Endothelial cell (in vitro differentiated cells): ENCODE measurements around the gene ARCN1. TPM values are rescaled to one million over a fixed set of nuclear protein-coding genes. Genes with fewer than 3 reads are reported as not detected.
"Not testable (repeated sequence)": the region's sequence is repeated elsewhere in the genome, so short reads cannot be mapped to it uniquely, and the experiment has no call there.

Experiments used
- DNase-seq: peaks from one replicate; pipeline ENCODE4 v3.0.0; 2021; ENCODE audit warnings: low spot score
- H3K27ac Mint-ChIP-seq: one replicate; pipeline ENCODE4 v1.8.0; 2021; ENCODE audit warnings: mixed read lengths, inconsistent platforms; ENCODE audit not compliant: unreplicated experiment
- H3K27me3 Mint-ChIP-seq: one replicate; pipeline ENCODE4 v1.8.0; 2021; ENCODE audit warnings: mild to moderate bottlenecking, moderate library complexity, mixed read lengths, inconsistent platforms; ENCODE audit not compliant: unreplicated experiment
- H3K36me3 Mint-ChIP-seq: one replicate; pipeline ENCODE4 v1.8.0; 2021; ENCODE audit warnings: mild to moderate bottlenecking, low read depth, mixed read lengths, inconsistent platforms; ENCODE audit not compliant: unreplicated experiment
- H3K4me1 Mint-ChIP-seq: one replicate; pipeline ENCODE4 v1.8.0; 2021; ENCODE audit warnings: mild to moderate bottlenecking, mixed read lengths, inconsistent platforms; ENCODE audit not compliant: unreplicated experiment
- H3K4me3 Mint-ChIP-seq: one replicate; pipeline ENCODE4 v1.8.0; 2021; ENCODE audit warnings: mild to moderate bottlenecking, mixed read lengths, inconsistent platforms; ENCODE audit not compliant: unreplicated experiment
- H3K9me3 Mint-ChIP-seq: one replicate; pipeline ENCODE4 v1.8.0; 2021; ENCODE audit warnings: mixed read lengths, inconsistent platforms; ENCODE audit not compliant: unreplicated experiment
- CTCF ChIP-seq: fragments of 200-600 bp; sonication (generic); IDR thresholded peaks from one replicate; pipeline ENCODE4 v1.5.0; 2021; ENCODE audit warnings: antibody characterized with exemption; ENCODE audit not compliant: unreplicated experiment
- total RNA-seq: library from RNA; stranded (reverse); fragmentation: NEBNext Ultra II Directional; extraction: Animal tissue kit (Norgen Biotek cat#: 25700); gene quantifications from one replicate; pipeline ENCODE4 v1.2.1, GENCODE V29; 2021; ENCODE audit not compliant: unreplicated experiment

The ARCN1 gene
- total RNA-seq, 1 donor from 2014 or later = 145 TPM

GRCh38 chr11:118572981-118573550, 857 bp downstream of the ARCN1 start:
- Mint-ChIP-seq H3K4me1 (peaks cover 21% of the 10 kb centered on the region), H3K36me3 (peaks cover 4% of the 10 kb centered on the region), H3K27me3 (peaks cover 6% of the 10 kb centered on the region), H3K27ac (peak overlapping the region; percentile 95), H3K4me3 (peak overlapping the region; percentile 98), H3K9me3 (no peaks in the 10 kb centered on the region)
- no peak for DNase-seq
- no peak for TF ChIP-seq CTCF

GRCh38 chr11:118574636-118575035, 2.4 kb downstream of the ARCN1 start:
- Mint-ChIP-seq H3K27ac (no peak overlapping the region), H3K4me3 (no peak overlapping the region), H3K9me3 (no peaks in the 10 kb centered on the region), H3K4me1 (peaks cover 21% of the 10 kb centered on the region), H3K27me3 (peaks cover 6% of the 10 kb centered on the region), H3K36me3 (peaks cover 4% of the 10 kb centered on the region)
- no peak for TF ChIP-seq CTCF
- DNase-seq = no peak

GRCh38 chr11:118577995-118578394, 5.8 kb downstream of the ARCN1 start:
- H3K27ac Mint-ChIP-seq, H3K36me3 Mint-ChIP-seq: not testable (repeated sequence)

GRCh38 chr11:118581057-118581456, 8.8 kb downstream of the ARCN1 start:
- peak overlapping the region; percentile 95 for H3K27ac Mint-ChIP-seq
- H3K9me3 Mint-ChIP-seq = no peaks in the 10 kb centered on the region
- TF ChIP-seq CTCF = no peak
- peaks cover 30% of the 10 kb centered on the region for H3K36me3 Mint-ChIP-seq
- peak; percentile 23 for DNase-seq
- H3K4me3 Mint-ChIP-seq = peak overlapping the region; percentile 25
- H3K4me1 Mint-ChIP-seq = peaks cover 13% of the 10 kb centered on the region
- H3K27me3 Mint-ChIP-seq = peaks cover 2% of the 10 kb centered on the region

More at GRCh38 chr11:118577995-118578394, 5.8 kb downstream of the ARCN1 start:
- H3K4me3 Mint-ChIP-seq, DNase-seq, H3K27me3 Mint-ChIP-seq, H3K9me3 Mint-ChIP-seq: not testable (repeated sequence)
- peaks cover 25% of the 10 kb centered on the region for H3K4me1 Mint-ChIP-seq

- no peak for TF ChIP-seq CTCF
- H3K9me3 Mint-ChIP-seq = no peaks in the 10 kb centered on the region
- H3K27ac Mint-ChIP-seq = no peak overlapping the region
- H3K4me1 Mint-ChIP-seq = no peaks in the 10 kb centered on the region
- peaks cover 38% of the 10 kb centered on the region for H3K36me3 Mint-ChIP-seq
- no peak for DNase-seq
- no peak overlapping the region for H3K4me3 Mint-ChIP-seq
- no peaks in the 10 kb centered on the region for H3K27me3 Mint-ChIP-seq
Observed at GRCh38 chr11:118587952-118588351, 15.7 kb downstream of the ARCN1 start.
